GM12864 (cell line): ENCODE results near the gene TM4SF18.

ENCODE experiments used
- DNase-seq: peaks from one replicate; pipeline ENCODE4 v3.0.0-alpha.2; 2011; ENCODE audit warnings: low read depth
- H3K4me3 ChIP-seq: 2 replicates; pipeline ENCODE4 v1.5.1; 2011; ENCODE audit warnings: mild to moderate bottlenecking, low read depth, low read length, control low read depth
- TF ChIP-seq, protein P1 (sequence below): IDR thresholded peaks from 2 replicates; pipeline ENCODE4 v1.5.1; 2011; ENCODE audit warnings: low read depth, mild to moderate bottlenecking, moderate library complexity, low read length, control low read depth, inconsistent platforms; ENCODE audit errors: missing control alignments

Gene TM4SF18

DNA sequence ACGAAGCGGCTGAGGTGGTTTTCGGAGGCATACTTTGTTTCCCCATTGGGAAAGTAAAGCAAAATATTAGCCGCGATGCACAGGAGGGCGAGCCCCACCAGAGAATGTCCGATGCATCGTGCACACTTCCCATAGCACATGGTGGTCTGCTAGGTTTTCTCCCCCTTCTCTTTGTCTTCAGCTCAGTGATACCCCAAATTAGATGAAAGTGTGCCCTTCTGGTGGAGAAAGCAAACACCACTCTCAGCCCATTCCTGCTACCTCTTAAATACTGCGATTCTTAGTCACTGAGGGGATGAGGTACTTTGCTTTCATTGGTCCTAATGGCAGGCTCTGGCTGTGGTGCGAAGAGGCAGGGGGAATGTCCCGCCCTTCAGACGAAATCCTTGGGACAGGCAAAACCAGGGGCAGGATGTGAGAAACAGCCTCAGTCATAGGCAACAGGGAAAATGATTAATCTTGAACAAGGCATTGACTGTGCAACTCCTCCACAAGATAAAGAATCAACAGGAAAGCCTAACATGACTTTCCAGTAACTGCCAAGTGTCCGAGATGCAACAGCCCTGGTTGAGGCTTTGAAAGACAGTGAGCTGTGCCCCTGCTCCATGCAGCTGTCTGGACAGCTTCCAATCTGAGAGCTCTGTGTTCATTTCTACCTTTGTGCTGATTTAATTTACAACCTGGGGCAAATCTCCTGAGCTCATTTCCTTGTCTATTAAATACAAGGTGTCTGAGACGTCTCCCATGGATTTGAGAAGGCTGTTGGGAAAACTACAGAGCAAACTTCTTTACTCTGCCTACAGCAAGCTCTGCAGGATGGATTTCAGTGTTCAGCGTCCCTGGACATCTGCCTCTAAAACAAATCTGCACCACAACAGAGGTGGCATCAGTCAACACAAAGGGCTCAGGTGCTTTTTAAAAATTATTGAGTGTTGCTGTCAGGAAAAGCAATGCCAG lies 44.2 kb upstream of the TM4SF18 start, which contains the start of gene TM4SF1:
Gene TM4SF1, minus strand, starts transcription at position 242 of the 957 bp plus-strand sequence. Its CDS starts 102 bp downstream, at position 140.
- no peak within 1 kb of the TSS for H3K4me3 ChIP-seq
- no peak for DNase-seq
- TF ChIP-seq, protein P1, sequence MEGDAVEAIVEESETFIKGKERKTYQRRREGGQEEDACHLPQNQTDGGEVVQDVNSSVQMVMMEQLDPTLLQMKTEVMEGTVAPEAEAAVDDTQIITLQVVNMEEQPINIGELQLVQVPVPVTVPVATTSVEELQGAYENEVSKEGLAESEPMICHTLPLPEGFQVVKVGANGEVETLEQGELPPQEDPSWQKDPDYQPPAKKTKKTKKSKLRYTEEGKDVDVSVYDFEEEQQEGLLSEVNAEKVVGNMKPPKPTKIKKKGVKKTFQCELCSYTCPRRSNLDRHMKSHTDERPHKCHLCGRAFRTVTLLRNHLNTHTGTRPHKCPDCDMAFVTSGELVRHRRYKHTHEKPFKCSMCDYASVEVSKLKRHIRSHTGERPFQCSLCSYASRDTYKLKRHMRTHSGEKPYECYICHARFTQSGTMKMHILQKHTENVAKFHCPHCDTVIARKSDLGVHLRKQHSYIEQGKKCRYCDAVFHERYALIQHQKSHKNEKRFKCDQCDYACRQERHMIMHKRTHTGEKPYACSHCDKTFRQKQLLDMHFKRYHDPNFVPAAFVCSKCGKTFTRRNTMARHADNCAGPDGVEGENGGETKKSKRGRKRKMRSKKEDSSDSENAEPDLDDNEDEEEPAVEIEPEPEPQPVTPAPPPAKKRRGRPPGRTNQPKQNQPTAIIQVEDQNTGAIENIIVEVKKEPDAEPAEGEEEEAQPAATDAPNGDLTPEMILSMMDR: no peak

GRCh38 chr3:149376718-149377407 lies 43.4 kb upstream of the TM4SF18 start:
- H3K4me3 ChIP-seq: no peak overlapping the region
- DNase-seq: no peak
- TF ChIP-seq, protein P1: no peak

DNA sequence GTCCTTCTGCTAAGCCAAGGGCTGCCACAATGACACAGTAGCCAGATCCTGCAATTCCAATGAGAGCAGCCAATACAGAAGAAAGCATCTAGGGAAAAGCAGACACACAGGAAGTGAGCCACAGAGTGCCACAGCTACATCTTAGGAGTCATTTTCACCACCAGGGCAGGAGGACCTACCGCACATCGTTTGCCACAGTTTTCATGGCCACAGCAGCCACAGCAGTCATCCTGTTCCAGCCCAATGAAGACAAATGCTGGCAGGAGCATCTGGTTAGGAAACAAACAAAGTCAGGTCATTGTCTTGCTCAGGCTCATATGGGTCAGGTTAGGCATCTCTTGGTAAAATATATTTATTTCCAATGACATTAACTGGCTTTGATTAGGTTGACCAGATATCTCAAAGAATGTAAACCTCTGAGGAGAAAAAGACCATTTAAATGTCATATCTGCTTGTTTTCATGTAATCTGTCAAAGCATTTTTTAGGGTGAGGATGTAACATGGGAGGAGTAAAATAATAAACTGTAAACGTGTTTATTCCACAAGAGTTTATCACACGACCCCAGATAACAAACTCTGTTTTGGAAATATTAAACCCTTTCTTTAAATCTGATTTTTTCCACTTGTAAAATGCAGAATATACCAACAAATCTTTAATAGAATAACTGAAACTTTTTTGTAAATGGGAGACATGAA lies 42.2 kb upstream of the TM4SF18 start:
- DNase-seq: no peak
- no peak overlapping the region for H3K4me3 ChIP-seq
- TF ChIP-seq, protein P1: no peak

- DNase-seq: no peak
- TF ChIP-seq, protein P1: no peak
These were observed 41.5 kb upstream of the TM4SF18 start for GRCh38 chr3:149374793-149375500.

GRCh38 chr3:149374391-149374790 lies 41.0 kb upstream of the TM4SF18 start:
- DNase-seq: no peak

More at GRCh38 chr3:149374793-149375500, 41.5 kb upstream of the TM4SF18 start:
- no peak overlapping the region for H3K4me3 ChIP-seq

More at GRCh38 chr3:149374391-149374790, 41.0 kb upstream of the TM4SF18 start:
- TF ChIP-seq, protein P1: no peak
- H3K4me3 ChIP-seq: no peak overlapping the region
